IPS-NIHi7 (cell line): Measurements from ENCODE around the gene RHOXF2B.
A peak's percentile ranks its signal among the peaks of the same experiment; 100 is the strongest.
"Not testable (repeated sequence)": the region's sequence is repeated elsewhere in the genome, so short reads cannot be mapped to it uniquely, and the experiment has no call there.

Source experiments
- DNase-seq: peaks from one replicate; pipeline ENCODE4 v3.0.0; 2012; ENCODE audit warnings: mixed read lengths; ENCODE audit errors: extremely low spot score

Gene RHOXF2B

GRCh38 chrX:120077590-120077989 is at the start of gene RHOXF2B:
RHOXF2B (minus strand) TSS chrX:120077690; CDS start chrX:120077552, 138 bp downstream.
- not testable (repeated sequence) for DNase-seq

GRCh38 chrX:120125444-120125843 is 48.0 kb upstream of the RHOXF2B start:
- DNase-seq = no peak

DNA sequence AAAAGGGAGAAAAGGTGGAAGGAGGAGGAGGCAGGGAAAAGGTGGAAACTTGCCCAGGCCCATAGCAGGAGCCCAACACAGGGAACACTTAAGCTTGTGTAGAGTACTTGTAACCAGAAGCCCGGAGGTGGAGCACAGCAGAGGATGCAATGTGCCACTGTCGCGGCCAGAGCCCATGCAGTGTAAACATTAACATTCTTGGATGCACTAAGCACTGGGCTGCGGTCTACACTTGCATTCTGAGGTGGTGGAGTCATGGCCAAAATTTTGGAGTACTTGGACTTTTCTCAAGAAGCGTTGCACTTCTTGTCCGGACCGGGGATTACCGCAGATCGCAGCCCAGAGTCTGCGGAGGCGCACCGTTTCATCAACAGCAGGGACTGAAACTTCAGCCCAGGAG is 42.7 kb upstream of the RHOXF2B start:
- DNase-seq = no peak

- no peak for DNase-seq
These were observed 38.0 kb upstream of the RHOXF2B start, which contains the start of gene RHOXF1 for GRCh38 chrX:120115438-120115963. RHOXF1 (minus strand) TSS chrX:120115913; CDS start chrX:120115862, 51 bp downstream.

DNA sequence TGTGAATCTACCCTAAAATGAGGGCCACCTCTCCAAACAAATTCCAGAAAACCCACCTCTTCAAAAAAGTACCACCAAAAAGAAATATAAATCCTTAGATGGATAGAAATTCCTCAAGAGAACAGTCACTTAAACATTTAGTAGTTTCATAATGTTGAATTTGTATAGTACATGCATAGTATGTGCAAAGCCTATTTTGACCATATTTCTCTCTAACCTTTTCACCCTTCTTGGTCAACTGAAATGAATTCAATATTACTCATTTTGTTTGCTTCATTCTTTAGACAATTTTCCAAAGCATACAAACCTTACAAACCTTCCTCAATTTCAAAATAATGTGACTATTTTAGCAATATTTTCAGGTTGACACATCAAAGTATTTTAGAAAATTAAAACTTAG is 34.1 kb upstream of the RHOXF2B start:
- DNase-seq = no peak

GRCh38 chrX:120109378-120109777 is 31.9 kb upstream of the RHOXF2B start:
- no peak for DNase-seq

- DNase-seq = not testable (repeated sequence)
These were observed 27.2 kb upstream of the RHOXF2B start for GRCh38 chrX:120104707-120105106.

GRCh38 chrX:120101057-120101456 is 23.6 kb upstream of the RHOXF2B start:
- DNase-seq = not testable (repeated sequence)

- peak; percentile 62 for DNase-seq
These were observed 12.7 kb upstream of the RHOXF2B start for GRCh38 chrX:120090208-120090607.

DNA sequence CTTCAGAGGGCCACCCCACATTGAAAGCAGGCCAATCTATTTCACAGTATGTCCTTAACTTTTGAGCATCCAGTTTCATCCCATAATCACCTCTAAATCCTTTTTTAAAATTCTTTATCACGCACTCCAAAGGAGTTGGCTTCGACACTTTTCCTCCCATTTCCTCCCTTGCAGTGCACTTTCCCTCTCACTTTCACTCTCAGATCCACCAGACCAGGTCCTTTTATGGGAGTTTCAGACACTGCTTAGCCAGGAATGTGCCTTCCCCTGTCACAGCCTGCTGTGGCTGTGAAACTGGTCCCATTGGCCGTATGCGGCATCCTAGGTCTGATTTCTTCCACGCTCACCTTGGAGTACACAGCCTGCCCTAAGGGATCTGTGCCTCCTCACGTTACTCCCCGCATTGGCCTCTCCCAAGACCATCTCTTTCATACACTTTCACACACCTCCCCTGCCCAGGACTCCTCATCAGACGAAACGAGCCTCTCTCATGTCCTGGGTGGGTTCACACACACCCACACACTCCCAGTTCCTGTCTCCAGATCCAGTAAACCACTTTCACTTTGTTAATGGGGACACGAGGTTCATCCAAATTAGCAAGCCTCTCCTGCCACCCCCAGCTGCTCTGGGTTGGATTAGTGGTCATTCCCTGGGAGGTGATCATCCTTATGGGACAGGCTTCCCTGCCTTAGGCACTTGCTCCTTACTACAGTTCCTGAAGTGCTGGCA is 10.0 kb upstream of the RHOXF2B start:
- DNase-seq = no peak

GRCh38 chrX:120085553-120086185 is 8.2 kb upstream of the RHOXF2B start:
- not testable (repeated sequence) for DNase-seq

DNA sequence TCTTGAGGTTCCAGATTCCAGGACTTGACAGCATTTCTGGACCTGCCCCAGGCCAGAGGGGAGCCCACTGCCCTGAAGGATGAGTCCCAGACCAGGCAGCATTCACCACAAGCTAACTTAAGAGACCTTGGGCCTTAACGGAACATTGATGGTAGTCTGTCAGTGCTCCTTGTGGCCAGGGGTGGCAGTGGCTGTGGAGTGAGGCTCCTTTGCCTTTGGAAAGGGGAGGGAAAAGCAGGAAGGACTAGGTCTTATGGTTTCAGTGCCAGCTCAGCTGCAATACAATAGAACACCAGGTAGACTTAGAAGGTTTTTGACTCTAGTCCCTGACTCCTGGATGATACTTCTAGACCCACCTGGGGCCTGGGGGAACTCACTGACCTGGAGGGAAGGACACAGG is 11.3 kb downstream of the RHOXF2B start:
- DNase-seq = not testable (repeated sequence)

DNA sequence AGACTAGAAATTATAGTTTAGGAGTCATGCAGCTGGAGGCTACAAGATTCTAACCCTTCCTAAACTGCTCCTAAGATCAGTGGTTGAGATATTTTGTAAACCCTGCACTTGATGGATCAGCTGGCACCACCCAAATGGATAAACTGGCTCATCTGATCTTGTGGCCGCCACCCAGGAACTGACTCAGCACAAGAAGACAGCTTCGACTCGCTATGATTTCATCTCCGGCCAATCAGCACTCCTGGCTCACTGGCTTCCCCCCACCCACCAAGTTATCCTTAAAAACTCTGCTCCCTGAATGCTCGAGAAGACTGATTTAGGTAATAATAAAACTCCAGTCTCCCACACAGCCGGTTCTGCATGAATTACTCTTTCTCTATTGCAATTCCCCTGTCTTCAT is 34.8 kb downstream of the RHOXF2B start:
- not testable (repeated sequence) for DNase-seq

GRCh38 chrX:120042247-120042646 is 35.2 kb downstream of the RHOXF2B start:
- DNase-seq = not testable (repeated sequence)

- not testable (repeated sequence) for DNase-seq
These were observed 37.3 kb downstream of the RHOXF2B start for GRCh38 chrX:120040176-120040575.

DNA sequence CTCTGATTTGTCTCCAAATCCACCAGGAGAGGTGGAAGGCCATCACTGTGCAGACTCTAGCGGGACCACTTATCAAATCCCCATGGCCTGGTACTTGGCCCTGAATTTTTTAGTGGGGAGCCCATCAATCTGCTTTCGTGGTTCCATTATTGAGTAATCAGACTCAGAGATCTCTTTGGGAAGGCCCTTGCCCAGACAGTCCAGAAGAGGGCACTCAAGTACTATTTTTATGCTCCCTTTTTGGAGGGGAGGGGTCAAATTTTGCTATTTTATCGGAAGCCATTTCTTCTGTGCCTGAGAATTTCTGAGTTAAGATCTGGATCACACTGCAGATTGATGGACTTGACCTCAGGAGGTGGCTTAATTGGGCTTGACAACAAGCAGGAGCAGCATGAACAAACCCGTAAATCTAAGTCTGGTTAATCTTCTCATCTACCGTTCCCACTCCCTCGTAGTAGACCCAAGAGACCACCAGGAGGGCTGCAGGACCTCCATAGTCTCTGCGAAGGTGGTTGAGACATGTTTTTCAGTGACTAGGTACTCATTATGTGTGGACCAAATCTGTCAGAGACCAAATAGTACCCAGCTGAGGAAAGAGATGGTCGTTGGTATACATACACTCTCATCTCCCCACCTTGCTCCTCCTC is 38.3 kb downstream of the RHOXF2B start:
- not testable (repeated sequence) for DNase-seq

- peak; percentile 24 for DNase-seq
These were observed 40.8 kb downstream of the RHOXF2B start for GRCh38 chrX:120036704-120037103.

GRCh38 chrX:120035522-120036309 is 41.8 kb downstream of the RHOXF2B start:
- DNase-seq = not testable (repeated sequence)

DNA sequence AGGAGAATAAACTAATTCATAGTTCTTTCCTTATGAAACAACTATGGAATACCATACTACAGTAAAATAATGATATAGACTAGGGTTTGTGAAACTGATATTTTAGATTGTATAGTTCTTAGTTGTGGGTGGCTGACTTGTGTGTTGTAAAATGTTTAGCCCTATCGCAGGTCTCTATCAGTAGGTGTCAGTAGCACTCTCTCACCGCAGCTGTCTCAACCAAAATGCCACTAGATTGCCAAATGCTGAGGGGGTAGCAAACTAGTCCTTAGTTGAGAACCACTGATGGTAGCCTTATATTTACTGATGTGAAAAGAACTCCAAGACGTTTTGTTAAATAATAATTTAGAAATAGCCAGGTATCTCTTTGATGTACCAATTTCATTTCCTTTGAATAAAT is 48.1 kb downstream of the RHOXF2B start:
- DNase-seq = peak; percentile 19

DNA sequence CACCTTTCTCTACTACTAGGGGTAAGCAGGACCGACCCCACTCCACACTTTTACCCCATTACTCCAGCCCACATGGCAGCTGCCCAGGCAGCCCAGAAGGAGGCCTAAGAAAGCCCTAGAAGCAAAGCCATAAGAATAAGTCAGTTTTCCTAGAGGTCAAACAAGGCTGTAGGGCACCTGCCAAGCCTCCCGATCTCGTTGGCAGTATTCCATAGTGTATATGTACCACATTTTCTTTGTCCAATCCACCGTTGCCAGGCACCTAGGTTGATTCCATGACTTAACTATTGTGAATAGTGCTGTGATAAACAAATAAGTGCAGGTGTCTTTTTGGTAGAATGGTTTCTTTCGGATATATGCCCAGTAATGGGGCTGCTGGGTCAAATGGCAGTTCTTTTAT is 54.2 kb downstream of the RHOXF2B start:
- DNase-seq = no peak

DNA sequence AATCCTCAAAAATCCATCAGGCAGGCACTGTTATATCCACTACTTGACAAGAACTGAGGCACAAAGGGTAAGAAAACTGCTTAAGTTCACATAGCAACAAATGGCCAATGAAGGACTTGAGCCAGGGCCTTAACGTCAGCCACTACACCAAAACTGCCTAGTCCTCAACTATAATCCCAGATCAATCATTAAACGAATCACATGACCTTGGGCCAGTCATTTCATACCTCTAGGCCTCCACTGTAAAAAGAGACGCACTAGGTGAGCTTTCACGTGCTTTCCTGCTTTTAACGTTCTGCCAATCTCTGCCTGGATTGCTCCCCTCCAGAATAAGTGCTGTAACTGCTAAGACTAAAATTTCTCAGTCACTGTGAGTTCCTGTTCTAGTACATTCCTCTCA is 54.7 kb downstream of the RHOXF2B start:
- DNase-seq = no peak
